ENCODE data around the gene KRTAP9-6.

GRCh38 chr17:41223821-41224220, 41.4 kb upstream of the KRTAP9-6 start:
- TF ChIP-seq CTCF (conservative IDR thresholded peaks at IDR 0.05 in 1 of 2, IDR thresholded peaks at IDR 0.05 in 1 of 2; ENCODE audit: low read depth in 1 of 2, low read length in 2 of 2): no peak
- no peak for TF ChIP-seq EZH2 (IDR thresholded peaks at IDR 0.05; ENCODE audit: low read length, missing control alignments)

Measured in fibroblast of lung (primary cell).